ENCODE results near the gene KCNB1.

GRCh38 chr20:49519777-49520359, 37.4 kb upstream of the KCNB1 start:
- TF ChIP-seq CTCF (IDR thresholded peaks at IDR 0.05; ENCODE audit: low read depth, low read length): peak; percentile 4
- TF ChIP-seq POLR2A (IDR thresholded peaks at IDR 0.05; ENCODE audit: extremely low read depth, insufficient read length): no peak
- TF ChIP-seq, protein P1, sequence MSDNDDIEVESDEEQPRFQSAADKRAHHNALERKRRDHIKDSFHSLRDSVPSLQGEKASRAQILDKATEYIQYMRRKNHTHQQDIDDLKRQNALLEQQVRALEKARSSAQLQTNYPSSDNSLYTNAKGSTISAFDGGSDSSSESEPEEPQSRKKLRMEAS (IDR thresholded peaks at IDR 0.05; ENCODE audit: low read depth, low read length): no peak

Data from NB4 (cell line).